CD8-positive, alpha-beta memory T cell (primary cell): ENCODE measurements around the gene SLC23A1. TPM values are rescaled to one million over a fixed set of nuclear protein-coding genes. Genes with fewer than 3 reads are reported as not detected.
"Not testable (repeated sequence)": the region's sequence is repeated elsewhere in the genome, so short reads cannot be mapped to it uniquely, and the experiment has no call there.

Source experiments
- CTCF ChIA-PET: fragments of 350-600 bp; sonication (Branson Sonifier 250); formaldehyde crosslinking; loops from one replicate; lab custom pipeline; 2021; ENCODE audit warnings: antibody characterized with exemption; lab: Charles Lee
- POLR2A ChIA-PET: fragments of 350-600 bp; sonication (Branson Sonifier 250); formaldehyde crosslinking; loops from one replicate; lab custom pipeline; 2021; ENCODE audit warnings: antibody characterized with exemption; lab: Charles Lee
- DNase-seq, 5 donors: peaks; one replicate each; pipeline versions ENCODE4 v3.0.0 to v3.0.0-alpha.2; 2020 to 2022; ENCODE audit warnings: mixed read lengths in 1 of 5
- H3K27ac ChIP-seq: one replicate; pipeline ENCODE4 v1.7.0; 2013; ENCODE audit warnings: low read depth, mild to moderate bottlenecking, low read length, moderate library complexity
- H3K27me3 ChIP-seq: 2 replicates; pipeline ENCODE4 v1.7.0; 2013; ENCODE audit warnings: low read length, mild to moderate bottlenecking; ENCODE audit not compliant: insufficient read depth, poor library complexity, severe bottlenecking
- H3K36me3 ChIP-seq: 2 replicates; pipeline ENCODE4 v1.7.0; 2013; ENCODE audit warnings: mild to moderate bottlenecking, low read length, moderate library complexity; ENCODE audit not compliant: insufficient read depth
- H3K4me1 ChIP-seq: 2 replicates; pipeline ENCODE4 v1.7.0; 2013; ENCODE audit warnings: mild to moderate bottlenecking, low read length, moderate library complexity; ENCODE audit not compliant: insufficient read depth
- H3K4me3 ChIP-seq: 2 replicates; pipeline ENCODE4 v1.7.0; 2013; ENCODE audit warnings: mild to moderate bottlenecking, low read length
- H3K9me3 ChIP-seq: 2 replicates; pipeline ENCODE4 v1.7.0; 2013; ENCODE audit warnings: mild to moderate bottlenecking, low read length
- H3K27ac Mint-ChIP-seq, 8 donors: one replicate each; pipeline ENCODE4 v1.8.0; 2020 to 2021; ENCODE audit warnings: mixed read lengths in 8 of 8, mild to moderate bottlenecking in 6 of 8, inconsistent platforms in 3 of 8, moderate library complexity in 3 of 8
- H3K27me3 Mint-ChIP-seq, 2 donors: one replicate each; pipeline ENCODE4 v1.8.0; 2020 to 2021; ENCODE audit warnings: mixed read lengths in 2 of 2, mild to moderate bottlenecking in 1 of 2, moderate library complexity in 1 of 2
- H3K36me3 Mint-ChIP-seq, 3 donors: one replicate each; pipeline ENCODE4 v1.8.0; 2020 to 2021; ENCODE audit warnings: mixed read lengths in 3 of 3, inconsistent platforms in 1 of 3, mild to moderate bottlenecking in 1 of 3
- H3K4me1 Mint-ChIP-seq, 3 donors: one replicate each; pipeline ENCODE4 v1.8.0; 2020 to 2021; ENCODE audit warnings: mixed read lengths in 3 of 3, inconsistent platforms in 1 of 3, mild to moderate bottlenecking in 1 of 3
- H3K4me3 Mint-ChIP-seq, 7 donors: one replicate each; pipeline ENCODE4 v1.8.0; 2020 to 2021; ENCODE audit warnings: mixed read lengths in 7 of 7, mild to moderate bottlenecking in 6 of 7, moderate library complexity in 4 of 7, inconsistent platforms in 2 of 7
- H3K9me3 Mint-ChIP-seq, 5 donors: one replicate each; pipeline ENCODE4 v1.8.0; 2020 to 2022; ENCODE audit warnings: mixed read lengths in 5 of 5, mild to moderate bottlenecking in 3 of 5, moderate library complexity in 2 of 5, inconsistent platforms in 1 of 5
- polyA plus RNA-seq: library from polyadenylated mRNA; unstranded; fragments of 300-500 nt; fragmentation: Illumina TruSeq; gene quantifications from one replicate; pipeline ENCODE4 v1.2.3, GENCODE V29; 2021
- total RNA-seq, 2 experiments: library from RNA; stranded (reverse); gene quantifications; one replicate each; pipeline ENCODE4 v1.2.3, GENCODE V29; 2021

Gene SLC23A1
- total and polyA plus RNA-seq, 3 experiments from 2014 or later: 0.33 TPM; not detected in 2

GRCh38 chr5:139388198-139388821 lies 5.2 kb upstream of the SLC23A1 start:
- Histone ChIP-seq H3K27me3 (no peaks in the 10 kb centered on the region), H3K27ac (no peak overlapping the region), H3K36me3 (no peaks in the 10 kb centered on the region), H3K4me1 (peaks cover 53% of the 10 kb centered on the region), H3K4me3 (no peak overlapping the region), H3K9me3 (no peaks in the 10 kb centered on the region)
- Mint-ChIP-seq H3K36me3 (peaks cover 0 to 2% (median 0%) of the 10 kb centered on the region in 3 donors), H3K27ac (peak overlapping the region in 3 of 8 donors; percentile 29 to 68 (median 29)), H3K4me1 (peaks cover 48 to 84% (median 59%) of the 10 kb centered on the region in 3 donors), H3K9me3 (no peaks in the 10 kb centered on the region), H3K4me3 (peak overlapping the region in 1 of 7 donors; percentile 9), H3K27me3 (peaks cover 0 to 5% of the 10 kb centered on the region in 2 donors)
- POLR2A ChIA-PET: no interaction called here
- CTCF ChIA-PET: interaction anchor here (4.2 kb wide), 1 partner anchor 47 kb away, joined by 21 read pairs; the partner anchor contains the start of gene PAIP2
- DNase-seq: no peak

DNA sequence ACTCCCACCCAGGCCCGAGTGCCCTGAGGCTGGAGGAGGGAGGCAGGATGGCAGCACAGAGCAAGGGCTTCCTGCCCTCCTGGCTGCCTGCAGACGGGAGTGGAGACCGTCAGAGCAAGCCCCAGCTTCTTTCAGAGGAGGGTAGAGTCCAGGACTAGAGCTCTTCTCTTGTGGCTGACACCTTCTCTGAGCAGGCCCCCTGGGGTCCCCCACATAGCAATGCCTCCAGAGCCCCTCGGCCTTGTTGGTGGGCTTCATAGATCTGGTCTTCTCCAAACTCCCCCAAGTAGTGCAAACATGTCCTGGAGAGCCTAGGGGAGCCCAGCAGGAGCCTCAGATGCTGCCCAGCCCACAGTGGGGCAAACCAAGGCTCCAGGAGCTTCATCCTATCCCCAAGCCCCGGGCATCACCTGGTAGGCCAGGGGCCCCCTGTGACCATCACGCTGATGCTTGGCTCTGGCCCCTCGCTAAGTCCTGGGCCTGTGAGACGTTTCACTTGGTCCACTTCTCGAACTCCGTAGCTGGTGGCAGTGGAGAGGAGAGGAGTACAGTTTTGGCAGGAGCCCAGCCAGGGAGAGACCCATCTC lies 4.6 kb upstream of the SLC23A1 start:
- H3K36me3 Mint-ChIP-seq: peaks cover 0 to 1% (median 0%) of the 10 kb centered on the region in 3 donors
- ChIA-PET CTCF (no interaction called here), POLR2A (no interaction called here)
- Histone ChIP-seq H3K27me3 (no peaks in the 10 kb centered on the region), H3K4me1 (peaks cover 51% of the 10 kb centered on the region), H3K36me3 (no peaks in the 10 kb centered on the region), H3K27ac (no peak overlapping the region), H3K4me3 (no peak overlapping the region), H3K9me3 (no peaks in the 10 kb centered on the region)
- H3K27me3 Mint-ChIP-seq: peaks cover 0 to 5% of the 10 kb centered on the region in 2 donors
- no peak for DNase-seq
- H3K27ac Mint-ChIP-seq: peak overlapping the region in 2 of 8 donors; percentile 29 to 54
- no peaks in the 10 kb centered on the region for H3K9me3 Mint-ChIP-seq
- H3K4me1 Mint-ChIP-seq: peaks cover 48 to 79% (median 56%) of the 10 kb centered on the region in 3 donors
- peak overlapping the region in 1 of 7 donors; percentile 30 for H3K4me3 Mint-ChIP-seq

DNA sequence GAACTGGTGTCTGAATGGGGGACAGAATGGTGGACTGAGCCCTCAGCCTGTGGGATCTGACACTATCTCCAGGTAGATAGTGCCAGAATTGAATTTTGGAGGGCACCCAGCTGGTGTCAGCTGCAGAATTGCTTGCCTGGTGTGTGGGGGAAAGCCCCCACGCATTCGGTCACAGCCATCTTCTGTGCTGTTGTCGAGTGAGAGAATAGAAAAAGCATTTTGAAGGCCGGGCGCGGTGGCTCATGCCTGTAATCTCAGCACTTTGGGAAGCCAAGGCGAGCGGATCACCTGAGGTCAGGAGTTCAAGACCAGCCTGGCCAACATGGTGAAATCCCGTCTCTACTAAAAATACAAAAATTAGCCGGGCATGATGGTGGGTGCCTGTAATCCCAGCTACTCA lies 3.9 kb upstream of the SLC23A1 start:
- H3K27ac ChIP-seq, DNase-seq, H3K36me3 ChIP-seq, H3K4me3 ChIP-seq, H3K27me3 Mint-ChIP-seq, H3K36me3 Mint-ChIP-seq, H3K27me3 ChIP-seq, H3K9me3 ChIP-seq, H3K9me3 Mint-ChIP-seq: not testable (repeated sequence)
- peaks cover 48% of the 10 kb centered on the region for H3K4me1 ChIP-seq
- Mint-ChIP-seq H3K4me3 (peak overlapping the region in 1 of 7 donors; percentile 30), H3K4me1 (peaks cover 48 to 76% (median 56%) of the 10 kb centered on the region in 3 donors), H3K27ac (peak overlapping the region in 5 of 8 donors; percentile 66 to 94 (median 93))
- ChIA-PET POLR2A (interaction anchor here (0.6 to 0.7 kb wide), 2 partner anchors 13 to 29 kb away, joined by 3 to 4 read pairs; no protein-coding TSS in a partner anchor), CTCF (interaction anchor here (1.1 kb wide), 1 partner anchor 130 kb away, joined by 3 read pairs; no protein-coding TSS in a partner anchor)

DNA sequence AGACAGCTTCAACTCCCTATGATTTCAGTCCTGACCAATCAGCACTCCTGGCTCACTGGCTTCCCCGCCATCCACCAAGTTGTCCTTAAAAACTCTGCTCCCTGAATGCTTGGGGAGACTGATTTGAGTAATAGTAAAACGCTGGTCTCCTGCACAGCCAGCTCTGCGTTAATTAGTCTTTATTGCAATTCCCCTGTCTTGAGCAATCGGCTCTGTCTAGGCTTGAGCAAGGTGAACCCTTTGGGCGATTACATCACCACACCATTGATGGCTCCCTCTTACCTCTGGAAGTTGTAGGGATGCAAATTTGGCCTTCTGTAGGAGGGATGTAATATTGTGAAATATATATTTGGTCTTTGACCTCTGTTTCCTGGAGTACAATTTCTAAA lies 2.9 kb upstream of the SLC23A1 start:
- Histone ChIP-seq H3K4me1 (peaks cover 38% of the 10 kb centered on the region), H3K4me3 (no peak overlapping the region), H3K27ac (no peak overlapping the region), H3K36me3 (no peaks in the 10 kb centered on the region), H3K27me3 (no peaks in the 10 kb centered on the region), H3K9me3 (no peaks in the 10 kb centered on the region)
- ChIA-PET CTCF (interaction anchor here (1.1 kb wide), 1 partner anchor 131 kb away, joined by 3 read pairs; no protein-coding TSS in a partner anchor), POLR2A (interaction anchor here (0.6 to 1.1 kb wide), 2 partner anchors 44 to 824 kb away, joined by 3 read pairs; partner anchors contain the start of gene PAIP2)
- Mint-ChIP-seq H3K36me3 (no peaks in the 10 kb centered on the region), H3K4me1 (peaks cover 40 to 67% (median 47%) of the 10 kb centered on the region in 3 donors), H3K27me3 (peaks cover 0 to 5% of the 10 kb centered on the region in 2 donors), H3K9me3 (no peaks in the 10 kb centered on the region), H3K27ac (peak overlapping the region; percentile 84 to 95 (median 92)), H3K4me3 (peak overlapping the region in 6 of 7 donors; percentile 29 to 92 (median 86))
- DNase-seq: no peak

DNA sequence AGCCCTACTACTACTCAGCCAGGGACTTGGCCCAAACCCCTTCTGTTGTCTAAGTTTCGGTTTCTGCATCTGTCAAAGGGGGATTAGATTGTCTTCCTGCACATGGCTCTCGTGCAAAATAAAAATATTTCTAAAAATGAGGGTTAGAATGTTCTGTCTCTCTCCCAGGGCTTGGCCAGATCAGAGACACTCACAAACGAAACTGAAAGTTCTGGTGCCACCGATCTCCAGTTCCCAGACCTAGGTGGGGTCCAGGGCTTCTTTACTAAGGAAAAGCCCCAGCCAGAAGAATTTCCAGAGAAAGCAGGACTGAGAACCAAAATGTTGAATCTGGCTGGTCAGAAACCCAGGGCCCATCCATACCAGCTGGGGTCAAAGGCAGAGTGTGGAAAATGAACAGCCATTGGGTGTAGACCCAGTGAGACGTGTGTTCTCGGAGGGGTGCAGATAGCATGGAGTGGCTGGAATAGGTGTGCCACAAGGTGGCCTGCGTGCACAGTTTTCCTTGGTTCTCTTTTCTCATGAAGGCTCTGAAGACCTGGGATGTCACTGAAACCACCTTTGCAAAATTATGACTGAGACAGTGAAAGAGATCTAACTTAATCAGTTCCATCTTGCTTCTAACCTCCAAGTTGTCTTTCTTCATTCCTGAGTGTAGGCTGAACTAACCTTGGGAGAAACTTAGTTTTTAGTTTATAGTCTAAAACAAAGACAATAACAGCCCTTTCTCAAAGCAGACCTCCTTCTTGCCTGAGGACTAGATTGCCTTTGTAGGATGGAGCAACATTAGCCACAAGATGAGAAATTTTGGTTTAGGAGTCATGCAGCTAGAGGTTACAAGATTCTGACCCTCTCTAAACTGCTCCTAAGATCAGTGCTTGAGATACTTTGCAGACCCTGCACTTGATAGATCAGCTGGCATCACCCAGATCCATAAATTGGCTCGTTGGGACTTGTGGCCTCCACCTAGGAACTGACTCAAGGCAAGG lies 2.3 kb upstream of the SLC23A1 start:
- peaks cover 33 to 60% (median 40%) of the 10 kb centered on the region in 3 donors for H3K4me1 Mint-ChIP-seq
- H3K27me3 ChIP-seq: no peaks in the 10 kb centered on the region
- H3K27ac Mint-ChIP-seq: peak overlapping the region; percentile 90 to 98 (median 93)
- H3K9me3 Mint-ChIP-seq: no peaks in the 10 kb centered on the region
- no peaks in the 10 kb centered on the region for H3K36me3 ChIP-seq
- H3K4me3 Mint-ChIP-seq: peak overlapping the region; percentile 82 to 92 (median 87)
- no peaks in the 10 kb centered on the region for H3K36me3 Mint-ChIP-seq
- H3K27me3 Mint-ChIP-seq: peaks cover 0 to 5% of the 10 kb centered on the region in 2 donors
- CTCF ChIA-PET: interaction anchor here (1.0 to 1.1 kb wide), 2 partner anchors 8 to 132 kb away, joined by 3 read pairs; no protein-coding TSS in a partner anchor
- peak in 2 of 5 donors; percentile 24 to 29 for DNase-seq
- peak overlapping the region; percentile 72 for H3K4me3 ChIP-seq
- POLR2A ChIA-PET: interaction anchor here (0.6 to 1.1 kb wide), 2 partner anchors 44 to 823 kb away, joined by 3 read pairs; partner anchors contain the start of gene PAIP2
- H3K9me3 ChIP-seq: no peaks in the 10 kb centered on the region
- H3K4me1 ChIP-seq: peaks cover 32% of the 10 kb centered on the region
- peak overlapping the region; percentile 68 for H3K27ac ChIP-seq

- CTCF ChIA-PET: interaction anchor here (1.0 kb wide), 1 partner anchor 9 kb away, joined by 3 read pairs; no protein-coding TSS in a partner anchor
- POLR2A ChIA-PET: interaction anchor here (0.6 kb wide), 2 partner anchors 56 to 791 kb away, joined by 3 read pairs; no protein-coding TSS in a partner anchor
- H3K9me3 ChIP-seq: no peaks in the 10 kb centered on the region
- H3K9me3 Mint-ChIP-seq: no peaks in the 10 kb centered on the region
- peak overlapping the region; percentile 72 for H3K4me3 ChIP-seq
- no peaks in the 10 kb centered on the region for H3K36me3 ChIP-seq
- peaks cover 0 to under 1% of the 10 kb centered on the region in 2 donors for H3K27me3 Mint-ChIP-seq
- H3K4me1 ChIP-seq: peaks cover 24% of the 10 kb centered on the region
- H3K27ac ChIP-seq: peak overlapping the region; percentile 68
- peak overlapping the region; percentile 90 to 98 (median 93) for H3K27ac Mint-ChIP-seq
- H3K4me1 Mint-ChIP-seq: peaks cover 25 to 53% (median 33%) of the 10 kb centered on the region in 3 donors
- peak overlapping the region; percentile 82 to 92 (median 87) for H3K4me3 Mint-ChIP-seq
- no peaks in the 10 kb centered on the region for H3K36me3 Mint-ChIP-seq
- H3K27me3 ChIP-seq: no peaks in the 10 kb centered on the region
- no peak for DNase-seq
Observed at GRCh38 chr5:139384591-139385051, 1.5 kb upstream of the SLC23A1 start.

GRCh38 chr5:139383993-139384590 lies 995 bp upstream of the SLC23A1 start:
- ChIA-PET CTCF (interaction anchor here (1.0 kb wide), 1 partner anchor 9 kb away, joined by 3 read pairs; no protein-coding TSS in a partner anchor), POLR2A (interaction anchor here (0.6 kb wide), 2 partner anchors 57 to 791 kb away, joined by 3 read pairs; no protein-coding TSS in a partner anchor)
- Mint-ChIP-seq H3K36me3 (no peaks in the 10 kb centered on the region), H3K9me3 (no peaks in the 10 kb centered on the region), H3K27me3 (no peaks in the 10 kb centered on the region), H3K4me3 (peak overlapping the region in 6 of 7 donors; percentile 82 to 92 (median 88)), H3K4me1 (peaks cover 21 to 47% (median 27%) of the 10 kb centered on the region in 3 donors), H3K27ac (peak overlapping the region; percentile 90 to 98 (median 93))
- peaks cover 19% of the 10 kb centered on the region for H3K4me1 ChIP-seq
- H3K36me3 ChIP-seq: no peaks in the 10 kb centered on the region
- no peaks in the 10 kb centered on the region for H3K27me3 ChIP-seq
- no peaks in the 10 kb centered on the region for H3K9me3 ChIP-seq
- DNase-seq: no peak
- H3K27ac ChIP-seq: peak overlapping the region; percentile 68
- peak overlapping the region; percentile 72 for H3K4me3 ChIP-seq
